ENCODE data around the gene DEXI. TPM values are rescaled to one million over a fixed set of nuclear protein-coding genes. Genes with fewer than 3 reads are reported as not detected.

Gene DEXI
- total and polyA plus RNA-seq, 2 of the 13 experiments (the other 11 are each of a cell fraction or from before 2014, with no cell fraction given), result 51.5 to 70.4 TPM

DNA sequence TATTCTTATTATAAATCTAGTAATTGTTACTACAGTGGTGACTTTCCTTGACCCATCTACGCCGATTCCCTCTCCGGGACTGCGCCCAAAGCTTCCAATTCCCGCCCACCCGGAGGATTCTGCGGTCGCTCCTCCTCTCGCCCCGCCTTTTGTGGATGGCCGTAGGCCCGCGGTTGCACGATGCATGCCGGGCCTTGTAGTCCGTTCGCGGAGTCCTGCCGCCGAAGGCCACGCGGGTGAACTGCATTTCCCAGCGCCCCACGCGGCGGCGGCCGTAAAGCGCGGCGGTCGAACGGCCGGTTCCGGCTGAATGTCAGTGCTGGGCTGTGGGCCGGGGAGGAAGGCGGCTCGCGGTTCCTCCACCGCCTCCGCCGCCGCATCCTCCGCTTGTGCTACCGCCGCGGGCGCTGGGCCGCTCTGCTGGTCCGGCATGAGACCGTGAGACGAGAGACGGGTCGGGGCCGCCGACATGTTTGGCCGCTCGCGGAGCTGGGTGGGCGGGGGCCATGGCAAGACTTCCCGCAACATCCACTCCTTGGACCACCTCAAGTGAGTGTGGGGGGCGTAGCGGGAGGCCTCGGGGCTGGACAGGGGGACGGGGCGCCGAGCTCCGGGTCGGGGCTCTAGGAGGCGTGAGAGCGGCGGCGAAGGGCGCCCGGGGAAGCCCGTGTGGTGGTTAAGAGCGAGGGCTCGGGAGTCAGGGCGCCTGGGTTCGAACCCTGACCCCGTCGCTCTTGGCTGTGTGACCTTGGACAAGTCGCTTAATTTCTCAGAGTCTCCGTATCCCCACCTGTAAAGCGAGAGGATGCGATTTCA, 2.2 kb upstream of the DEXI start, which contains the start of gene CLEC16A (continued):
- TF ChIP-seq, protein P1, sequence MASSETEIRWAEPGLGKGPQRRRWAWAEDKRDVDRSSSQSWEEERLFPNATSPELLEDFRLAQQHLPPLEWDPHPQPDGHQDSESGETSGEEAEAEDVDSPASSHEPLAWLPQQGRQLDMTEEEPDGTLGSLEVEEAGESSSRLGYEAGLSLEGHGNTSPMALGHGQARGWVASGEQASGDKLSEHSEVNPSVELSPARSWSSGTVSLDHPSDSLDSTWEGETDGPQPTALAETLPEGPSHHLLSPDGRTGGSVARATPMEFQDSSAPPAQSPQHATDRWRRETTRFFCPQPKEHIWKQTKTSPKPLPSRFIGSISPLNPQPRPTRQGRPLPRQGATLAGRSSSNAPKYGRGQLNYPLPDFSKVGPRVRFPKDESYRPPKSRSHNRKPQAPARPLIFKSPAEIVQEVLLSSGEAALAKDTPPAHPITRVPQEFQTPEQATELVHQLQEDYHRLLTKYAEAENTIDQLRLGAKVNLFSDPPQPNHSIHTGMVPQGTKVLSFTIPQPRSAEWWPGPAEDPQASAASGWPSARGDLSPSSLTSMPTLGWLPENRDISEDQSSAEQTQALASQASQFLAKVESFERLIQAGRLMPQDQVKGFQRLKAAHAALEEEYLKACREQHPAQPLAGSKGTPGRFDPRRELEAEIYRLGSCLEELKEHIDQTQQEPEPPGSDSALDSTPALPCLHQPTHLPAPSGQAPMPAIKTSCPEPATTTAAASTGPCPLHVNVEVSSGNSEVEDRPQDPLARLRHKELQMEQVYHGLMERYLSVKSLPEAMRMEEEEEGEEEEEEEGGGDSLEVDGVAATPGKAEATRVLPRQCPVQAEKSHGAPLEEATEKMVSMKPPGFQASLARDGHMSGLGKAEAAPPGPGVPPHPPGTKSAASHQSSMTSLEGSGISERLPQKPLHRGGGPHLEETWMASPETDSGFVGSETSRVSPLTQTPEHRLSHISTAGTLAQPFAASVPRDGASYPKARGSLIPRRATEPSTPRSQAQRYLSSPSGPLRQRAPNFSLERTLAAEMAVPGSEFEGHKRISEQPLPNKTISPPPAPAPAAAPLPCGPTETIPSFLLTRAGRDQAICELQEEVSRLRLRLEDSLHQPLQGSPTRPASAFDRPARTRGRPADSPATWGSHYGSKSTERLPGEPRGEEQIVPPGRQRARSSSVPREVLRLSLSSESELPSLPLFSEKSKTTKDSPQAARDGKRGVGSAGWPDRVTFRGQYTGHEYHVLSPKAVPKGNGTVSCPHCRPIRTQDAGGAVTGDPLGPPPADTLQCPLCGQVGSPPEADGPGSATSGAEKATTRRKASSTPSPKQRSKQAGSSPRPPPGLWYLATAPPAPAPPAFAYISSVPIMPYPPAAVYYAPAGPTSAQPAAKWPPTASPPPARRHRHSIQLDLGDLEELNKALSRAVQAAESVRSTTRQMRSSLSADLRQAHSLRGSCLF (CRISPR knock-in tag; IDR thresholded peaks at IDR 0.05; ENCODE audit: borderline replicate concordance), result no peak
- TF ChIP-seq ZNF331 (CRISPR knock-in tag; IDR thresholded peaks at IDR 0.05) (peak; percentile 98), ZNF562 (CRISPR knock-in tag; IDR thresholded peaks at IDR 0.05; ENCODE audit: borderline replicate concordance) (no peak), SMAD1 (CRISPR knock-in tag; IDR thresholded peaks at IDR 0.05; ENCODE audit: borderline replicate concordance, low read depth) (peak; percentile 100), NFE2L2 (IDR thresholded peaks at IDR 0.05; ENCODE audit: low read length) (no peak), PCBP2 (optimal IDR thresholded peaks at IDR 0.05; ENCODE audit: low read depth, low read length, poor library complexity, severe bottlenecking) (no peak), CBX1 (IDR thresholded peaks at IDR 0.05; ENCODE audit: low read depth) (peak; percentile 67), ERF (CRISPR knock-in tag; IDR thresholded peaks at IDR 0.05) (peak; percentile 99), KDM5B (CRISPR knock-in tag; IDR thresholded peaks at IDR 0.05; ENCODE audit: borderline replicate concordance) (peak; percentile 97), KLF16 (CRISPR knock-in tag; IDR thresholded peaks at IDR 0.05) (peak in 1 of 2 experiments; percentile 96; a peak in 2 of 4 replicates), MAFK (conservative IDR thresholded peaks at IDR 0.05 in 1 of 2, IDR thresholded peaks at IDR 0.05 in 1 of 2; ENCODE audit: low read length in 2 of 2) (no peak)
- TF ChIP-seq, protein P2, sequence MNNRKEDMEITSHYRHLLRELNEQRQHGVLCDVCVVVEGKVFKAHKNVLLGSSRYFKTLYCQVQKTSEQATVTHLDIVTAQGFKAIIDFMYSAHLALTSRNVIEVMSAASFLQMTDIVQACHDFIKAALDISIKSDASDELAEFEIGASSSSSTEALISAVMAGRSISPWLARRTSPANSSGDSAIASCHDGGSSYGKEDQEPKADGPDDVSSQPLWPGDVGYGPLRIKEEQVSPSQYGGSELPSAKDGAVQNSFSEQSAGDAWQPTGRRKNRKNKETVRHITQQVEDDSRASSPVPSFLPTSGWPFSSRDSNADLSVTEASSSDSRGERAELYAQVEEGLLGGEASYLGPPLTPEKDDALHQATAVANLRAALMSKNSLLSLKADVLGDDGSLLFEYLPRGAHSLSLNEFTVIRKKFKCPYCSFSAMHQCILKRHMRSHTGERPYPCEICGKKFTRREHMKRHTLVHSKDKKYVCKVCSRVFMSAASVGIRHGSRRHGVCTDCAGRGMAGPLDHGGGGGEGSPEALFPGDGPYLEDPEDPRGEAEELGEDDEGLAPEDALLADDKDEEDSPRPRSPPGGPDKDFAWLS (CRISPR knock-in tag; IDR thresholded peaks at IDR 0.05; ENCODE audit: borderline replicate concordance), result no peak
- TF ChIP-seq, protein P3, sequence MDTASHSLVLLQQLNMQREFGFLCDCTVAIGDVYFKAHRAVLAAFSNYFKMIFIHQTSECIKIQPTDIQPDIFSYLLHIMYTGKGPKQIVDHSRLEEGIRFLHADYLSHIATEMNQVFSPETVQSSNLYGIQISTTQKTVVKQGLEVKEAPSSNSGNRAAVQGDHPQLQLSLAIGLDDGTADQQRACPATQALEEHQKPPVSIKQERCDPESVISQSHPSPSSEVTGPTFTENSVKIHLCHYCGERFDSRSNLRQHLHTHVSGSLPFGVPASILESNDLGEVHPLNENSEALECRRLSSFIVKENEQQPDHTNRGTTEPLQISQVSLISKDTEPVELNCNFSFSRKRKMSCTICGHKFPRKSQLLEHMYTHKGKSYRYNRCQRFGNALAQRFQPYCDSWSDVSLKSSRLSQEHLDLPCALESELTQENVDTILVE (CRISPR knock-in tag; IDR thresholded peaks at IDR 0.05), result peak; percentile 98
- TF ChIP-seq, protein P4, sequence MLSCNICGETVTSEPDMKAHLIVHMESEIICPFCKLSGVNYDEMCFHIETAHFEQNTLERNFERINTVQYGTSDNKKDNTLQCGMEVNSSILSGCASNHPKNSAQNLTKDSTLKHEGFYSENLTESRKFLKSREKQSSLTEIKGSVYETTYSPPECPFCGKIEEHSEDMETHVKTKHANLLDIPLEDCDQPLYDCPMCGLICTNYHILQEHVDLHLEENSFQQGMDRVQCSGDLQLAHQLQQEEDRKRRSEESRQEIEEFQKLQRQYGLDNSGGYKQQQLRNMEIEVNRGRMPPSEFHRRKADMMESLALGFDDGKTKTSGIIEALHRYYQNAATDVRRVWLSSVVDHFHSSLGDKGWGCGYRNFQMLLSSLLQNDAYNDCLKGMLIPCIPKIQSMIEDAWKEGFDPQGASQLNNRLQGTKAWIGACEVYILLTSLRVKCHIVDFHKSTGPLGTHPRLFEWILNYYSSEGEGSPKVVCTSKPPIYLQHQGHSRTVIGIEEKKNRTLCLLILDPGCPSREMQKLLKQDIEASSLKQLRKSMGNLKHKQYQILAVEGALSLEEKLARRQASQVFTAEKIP (CRISPR knock-in tag; IDR thresholded peaks at IDR 0.05; ENCODE audit: borderline replicate concordance), result no peak
- TF ChIP-seq, protein P5, sequence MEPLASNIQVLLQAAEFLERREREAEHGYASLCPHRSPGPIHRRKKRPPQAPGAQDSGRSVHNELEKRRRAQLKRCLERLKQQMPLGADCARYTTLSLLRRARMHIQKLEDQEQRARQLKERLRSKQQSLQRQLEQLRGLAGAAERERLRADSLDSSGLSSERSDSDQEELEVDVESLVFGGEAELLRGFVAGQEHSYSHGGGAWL (CRISPR knock-in tag; IDR thresholded peaks at IDR 0.05), result peak; percentile 97
